Measurements from ENCODE around the gene MKRN2. TPM values are rescaled to one million over a fixed set of nuclear protein-coding genes. Genes with fewer than 3 reads are reported as not detected.

The MKRN2 gene
- total RNA-seq, 1 donor: 19.7 TPM

GRCh38 chr3:12591456-12591855, 34.6 kb downstream of the MKRN2 start:
- Histone ChIP-seq H3K27me3 (ENCODE audit: insufficient read depth, low read length) (no peaks in the 10 kb centered on the region), H3K4me1 (ENCODE audit: insufficient read depth, low read length) (peaks cover 26% of the 10 kb centered on the region), H3K4me3 (ENCODE audit: low read length) (no peak overlapping the region), H3K9me3 (ENCODE audit: low read depth, low read length) (no peaks in the 10 kb centered on the region)

DNA sequence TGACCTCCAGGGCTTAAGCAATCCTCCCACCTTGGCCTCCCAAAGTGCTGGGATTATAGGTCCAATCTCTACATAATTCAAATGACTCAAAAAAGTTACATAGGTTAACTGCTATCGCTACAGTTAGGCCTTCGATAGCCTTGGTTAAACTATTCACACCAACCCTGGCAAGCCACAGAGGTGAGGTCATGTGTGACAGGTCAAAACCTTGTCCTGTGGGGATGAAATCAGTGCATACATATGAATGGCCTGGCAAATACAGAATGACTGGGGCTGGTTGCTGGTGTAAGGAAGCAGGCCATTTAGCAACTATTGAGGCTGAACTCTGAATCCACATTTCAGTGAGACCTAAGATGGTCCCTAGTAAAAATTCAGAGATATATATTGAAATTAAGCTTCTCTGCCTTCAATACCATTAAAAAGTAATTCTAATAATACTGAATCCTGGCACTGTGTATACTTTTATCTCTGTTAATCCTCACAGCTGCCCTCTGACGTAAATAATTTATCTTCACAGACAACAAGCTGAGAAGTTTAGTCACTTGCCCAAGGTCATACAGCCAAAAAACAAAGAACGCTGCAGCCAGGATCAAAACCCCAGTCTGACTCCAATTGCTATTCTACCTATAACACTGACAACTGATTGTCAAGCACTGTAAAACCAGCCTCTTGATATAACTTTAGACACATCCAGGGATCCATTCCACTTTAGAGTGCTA, 35.3 kb downstream of the MKRN2 start:
- H3K4me1 ChIP-seq (ENCODE audit: insufficient read depth, low read length): peaks cover 26% of the 10 kb centered on the region
- no peak overlapping the region for H3K4me3 ChIP-seq (ENCODE audit: low read length)
- H3K27me3 ChIP-seq (ENCODE audit: insufficient read depth, low read length): no peaks in the 10 kb centered on the region
- no peaks in the 10 kb centered on the region for H3K9me3 ChIP-seq (ENCODE audit: low read depth, low read length)

DNA sequence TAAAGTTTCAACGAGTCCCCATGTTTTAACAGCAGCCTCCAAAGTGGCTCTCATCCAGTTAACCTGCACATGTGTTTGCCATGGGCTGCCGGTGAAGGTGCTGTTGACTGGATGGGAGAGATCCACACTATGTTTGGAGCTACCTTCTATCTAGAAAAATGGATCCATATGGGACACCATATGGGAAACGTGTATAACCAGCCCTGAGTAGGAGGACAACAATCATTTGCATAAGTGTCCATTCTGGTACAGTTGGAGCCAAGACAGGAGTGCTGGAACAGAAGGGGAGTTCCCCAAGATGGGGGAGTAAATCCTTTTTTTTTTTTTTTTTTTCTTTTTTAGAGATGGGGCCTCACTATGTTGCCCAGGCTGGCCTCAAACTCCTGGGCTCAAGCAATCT, 36.6 kb downstream of the MKRN2 start:
- H3K9me3 ChIP-seq (ENCODE audit: low read depth, low read length): no peaks in the 10 kb centered on the region
- peaks cover 26% of the 10 kb centered on the region for H3K4me1 ChIP-seq (ENCODE audit: insufficient read depth, low read length)
- no peak overlapping the region for H3K4me3 ChIP-seq (ENCODE audit: low read length)
- H3K27me3 ChIP-seq (ENCODE audit: insufficient read depth, low read length): no peaks in the 10 kb centered on the region

- Histone ChIP-seq H3K4me3 (ENCODE audit: low read length) (no peak overlapping the region), H3K9me3 (ENCODE audit: low read depth, low read length) (no peaks in the 10 kb centered on the region), H3K27me3 (ENCODE audit: insufficient read depth, low read length) (no peaks in the 10 kb centered on the region), H3K4me1 (ENCODE audit: insufficient read depth, low read length) (no peaks in the 10 kb centered on the region)
These were observed 42.0 kb downstream of the MKRN2 start for GRCh38 chr3:12598890-12599289.

GRCh38 chr3:12601072-12601471, 44.2 kb downstream of the MKRN2 start:
- H3K4me3 ChIP-seq (ENCODE audit: low read length): no peak overlapping the region
- no peaks in the 10 kb centered on the region for H3K4me1 ChIP-seq (ENCODE audit: insufficient read depth, low read length)
- no peaks in the 10 kb centered on the region for H3K9me3 ChIP-seq (ENCODE audit: low read depth, low read length)
- no peaks in the 10 kb centered on the region for H3K27me3 ChIP-seq (ENCODE audit: insufficient read depth, low read length)

- H3K4me1 ChIP-seq (ENCODE audit: insufficient read depth, low read length): no peaks in the 10 kb centered on the region
- no peaks in the 10 kb centered on the region for H3K27me3 ChIP-seq (ENCODE audit: insufficient read depth, low read length)
- no peak overlapping the region for H3K4me3 ChIP-seq (ENCODE audit: low read length)
- no peaks in the 10 kb centered on the region for H3K9me3 ChIP-seq (ENCODE audit: low read depth, low read length)
These were observed 47.1 kb downstream of the MKRN2 start for GRCh38 chr3:12603969-12604368.

GRCh38 chr3:12608376-12608775, 51.5 kb downstream of the MKRN2 start:
- H3K4me1 ChIP-seq (ENCODE audit: insufficient read depth, low read length): peaks cover 8% of the 10 kb centered on the region
- no peaks in the 10 kb centered on the region for H3K9me3 ChIP-seq (ENCODE audit: low read depth, low read length)
- no peak overlapping the region for H3K4me3 ChIP-seq (ENCODE audit: low read length)
- no peaks in the 10 kb centered on the region for H3K27me3 ChIP-seq (ENCODE audit: insufficient read depth, low read length)

DNA sequence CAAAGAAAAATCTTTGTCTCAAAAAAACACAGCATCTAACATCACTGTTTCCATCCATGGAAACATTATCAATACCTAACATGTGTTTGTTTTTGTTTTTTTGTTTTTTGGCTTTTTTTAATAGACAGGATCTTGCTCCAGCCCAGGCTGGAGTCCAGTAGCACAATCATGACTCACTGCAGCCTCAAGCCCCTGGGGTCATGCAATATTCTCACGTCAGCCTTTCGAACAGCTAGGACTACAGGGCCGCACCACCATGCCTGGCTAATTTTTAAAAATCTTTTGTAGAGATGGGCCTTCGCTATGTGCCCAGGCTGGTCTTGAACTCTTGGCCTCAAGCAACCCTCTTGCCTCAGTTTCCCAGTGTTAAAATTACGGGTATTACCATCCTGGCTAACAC, 54.2 kb downstream of the MKRN2 start:
- Histone ChIP-seq H3K27me3 (ENCODE audit: insufficient read depth, low read length) (no peaks in the 10 kb centered on the region), H3K4me3 (ENCODE audit: low read length) (no peak overlapping the region), H3K9me3 (ENCODE audit: low read depth, low read length) (no peaks in the 10 kb centered on the region), H3K4me1 (ENCODE audit: insufficient read depth, low read length) (peaks cover 20% of the 10 kb centered on the region)

GRCh38 chr3:12612514-12613226, 55.8 kb downstream of the MKRN2 start:
- Histone ChIP-seq H3K27me3 (ENCODE audit: insufficient read depth, low read length) (no peaks in the 10 kb centered on the region), H3K4me3 (ENCODE audit: low read length) (no peak overlapping the region), H3K9me3 (ENCODE audit: low read depth, low read length) (no peaks in the 10 kb centered on the region), H3K4me1 (ENCODE audit: insufficient read depth, low read length) (peaks cover 20% of the 10 kb centered on the region)

DNA sequence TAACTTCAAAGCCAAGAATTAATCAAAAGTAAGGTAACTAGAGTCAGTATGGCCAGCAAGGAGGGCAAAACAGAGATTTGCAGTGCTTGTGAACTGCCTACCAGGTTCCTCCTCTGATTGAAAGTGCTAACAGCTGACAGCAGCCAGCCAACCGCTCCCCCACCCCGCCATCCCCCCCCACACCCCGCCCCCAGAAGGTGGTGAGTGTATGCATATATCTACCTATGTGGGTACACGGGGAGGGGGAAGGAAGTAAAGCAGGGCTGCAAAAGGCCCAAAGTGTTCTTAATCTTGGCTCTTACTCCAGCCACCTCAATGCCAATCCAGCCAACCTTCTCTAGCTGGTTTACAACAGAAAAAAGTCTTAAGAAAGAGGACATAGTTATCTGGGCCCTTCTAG, 56.4 kb downstream of the MKRN2 start:
- Histone ChIP-seq H3K27me3 (ENCODE audit: insufficient read depth, low read length) (no peaks in the 10 kb centered on the region), H3K4me3 (ENCODE audit: low read length) (no peak overlapping the region), H3K9me3 (ENCODE audit: low read depth, low read length) (no peaks in the 10 kb centered on the region), H3K4me1 (ENCODE audit: insufficient read depth, low read length) (peaks cover 20% of the 10 kb centered on the region)

DNA sequence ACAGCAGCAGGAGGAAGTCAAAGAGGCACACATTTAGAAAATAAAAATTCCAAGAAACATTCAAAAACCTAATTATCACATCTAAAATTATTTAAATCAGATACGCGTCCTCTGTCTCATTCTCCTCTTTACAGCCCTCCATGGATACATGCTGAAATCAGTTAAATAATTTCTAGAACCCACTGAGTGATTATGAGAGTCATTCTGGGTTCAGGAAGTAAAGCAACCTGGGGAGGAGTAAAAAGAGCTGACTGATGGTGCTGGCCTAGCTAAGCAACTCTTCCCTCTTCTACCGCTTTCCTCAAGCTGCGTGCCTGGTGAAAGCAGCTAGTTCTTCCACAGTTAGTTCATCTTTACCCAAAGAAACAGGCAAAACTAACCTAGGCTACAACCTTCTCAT, 58.4 kb downstream of the MKRN2 start:
- peaks cover 20% of the 10 kb centered on the region for H3K4me1 ChIP-seq (ENCODE audit: insufficient read depth, low read length)
- no peak overlapping the region for H3K4me3 ChIP-seq (ENCODE audit: low read length)
- H3K27me3 ChIP-seq (ENCODE audit: insufficient read depth, low read length): no peaks in the 10 kb centered on the region
- H3K9me3 ChIP-seq (ENCODE audit: low read depth, low read length): no peaks in the 10 kb centered on the region

DNA sequence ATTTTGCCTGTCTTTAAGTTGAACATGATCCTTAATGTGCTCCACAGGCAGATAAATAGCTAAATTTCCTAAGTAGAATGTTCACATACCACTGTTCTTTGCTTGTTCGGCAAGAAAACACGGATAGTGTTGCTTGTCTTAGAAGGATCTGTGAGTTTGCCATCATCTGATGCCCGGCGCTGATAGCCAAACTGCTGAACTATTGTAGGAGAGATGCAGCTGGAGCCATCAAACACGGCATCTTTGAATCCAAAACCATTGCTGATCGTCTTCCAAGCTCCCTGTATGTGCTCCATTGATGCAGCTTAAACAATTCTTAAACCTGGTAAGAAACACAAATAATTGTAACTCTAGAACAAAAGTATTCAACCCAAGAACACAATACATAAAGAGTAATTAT, 61.5 kb downstream of the MKRN2 start:
- H3K4me1 ChIP-seq (ENCODE audit: insufficient read depth, low read length): peaks cover 24% of the 10 kb centered on the region
- no peak overlapping the region for H3K4me3 ChIP-seq (ENCODE audit: low read length)
- H3K9me3 ChIP-seq (ENCODE audit: low read depth, low read length): no peaks in the 10 kb centered on the region
- H3K27me3 ChIP-seq (ENCODE audit: insufficient read depth, low read length): no peaks in the 10 kb centered on the region

- Histone ChIP-seq H3K27me3 (ENCODE audit: insufficient read depth, low read length) (no peaks in the 10 kb centered on the region), H3K9me3 (ENCODE audit: low read depth, low read length) (no peaks in the 10 kb centered on the region), H3K4me1 (ENCODE audit: insufficient read depth, low read length) (peaks cover 26% of the 10 kb centered on the region), H3K4me3 (ENCODE audit: low read length) (no peak overlapping the region)
These were observed 63.4 kb downstream of the MKRN2 start for GRCh38 chr3:12620305-12620704.

- Histone ChIP-seq H3K27me3 (ENCODE audit: insufficient read depth, low read length) (no peaks in the 10 kb centered on the region), H3K9me3 (ENCODE audit: low read depth, low read length) (no peaks in the 10 kb centered on the region), H3K4me1 (ENCODE audit: insufficient read depth, low read length) (peaks cover 26% of the 10 kb centered on the region), H3K4me3 (ENCODE audit: low read length) (no peak overlapping the region)
These were observed 63.8 kb downstream of the MKRN2 start for GRCh38 chr3:12620729-12621128.

GRCh38 chr3:12622335-12622734, 65.4 kb downstream of the MKRN2 start:
- Histone ChIP-seq H3K27me3 (ENCODE audit: insufficient read depth, low read length) (no peaks in the 10 kb centered on the region), H3K4me1 (ENCODE audit: insufficient read depth, low read length) (peaks cover 36% of the 10 kb centered on the region), H3K4me3 (ENCODE audit: low read length) (no peak overlapping the region), H3K9me3 (ENCODE audit: low read depth, low read length) (no peaks in the 10 kb centered on the region)

DNA sequence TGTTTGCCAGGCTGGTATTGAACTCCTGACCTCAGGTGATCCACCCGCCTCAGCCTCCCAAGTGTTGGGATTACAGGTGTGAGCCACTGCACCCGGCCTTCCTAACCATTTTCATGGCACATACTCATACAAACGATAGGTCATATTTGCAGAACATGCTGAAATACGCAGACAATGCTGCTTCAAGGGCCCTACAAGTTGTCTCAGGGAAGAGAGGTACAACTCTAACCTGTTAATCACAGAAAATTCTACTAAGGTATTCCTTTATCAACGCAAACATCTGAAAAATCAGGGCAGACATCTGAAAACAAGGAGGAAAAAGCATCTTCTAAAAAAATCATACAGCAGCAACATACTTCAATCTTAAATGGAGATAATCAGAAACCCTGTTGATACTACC, 67.2 kb downstream of the MKRN2 start:
- no peak overlapping the region for H3K4me3 ChIP-seq (ENCODE audit: low read length)
- no peaks in the 10 kb centered on the region for H3K9me3 ChIP-seq (ENCODE audit: low read depth, low read length)
- H3K27me3 ChIP-seq (ENCODE audit: insufficient read depth, low read length): no peaks in the 10 kb centered on the region
- peaks cover 40% of the 10 kb centered on the region for H3K4me1 ChIP-seq (ENCODE audit: insufficient read depth, low read length)
